CD4-positive, alpha-beta T cell treated with Interleukin-12 subunit alpha and Interleukin-12 subunit beta, for 1 hour (primary cell): ENCODE data around the gene CDIPT.
A peak's percentile ranks its signal among the peaks of the same experiment; 100 is the strongest.
"Not testable (repeated sequence)": the region's sequence is repeated elsewhere in the genome, so short reads cannot be mapped to it uniquely, and the experiment has no call there.

Experiments used
- DNase-seq: peaks from one replicate; pipeline ENCODE4 v3.0.0-alpha.2; 2020

The CDIPT gene

DNA sequence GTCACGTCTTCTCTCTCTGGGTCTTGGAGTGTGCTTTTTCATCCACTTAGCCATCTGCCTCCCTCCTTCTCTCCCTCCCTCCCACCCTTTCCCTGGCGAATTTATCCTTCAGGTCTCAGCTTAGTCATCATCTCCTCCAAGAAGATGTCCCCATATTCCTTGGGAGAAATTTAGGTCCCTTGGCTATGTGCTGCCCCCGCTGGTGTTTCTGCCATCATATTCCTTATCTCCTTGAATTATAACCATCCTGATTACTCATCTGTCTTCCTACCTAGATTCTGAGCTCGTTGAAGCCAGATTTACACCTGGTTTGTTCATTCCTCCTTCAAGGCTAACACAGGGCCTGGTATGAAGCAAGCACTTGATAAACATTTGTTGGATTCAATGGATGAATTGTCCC is 31.3 kb upstream of the CDIPT start:
- no peak for DNase-seq

DNA sequence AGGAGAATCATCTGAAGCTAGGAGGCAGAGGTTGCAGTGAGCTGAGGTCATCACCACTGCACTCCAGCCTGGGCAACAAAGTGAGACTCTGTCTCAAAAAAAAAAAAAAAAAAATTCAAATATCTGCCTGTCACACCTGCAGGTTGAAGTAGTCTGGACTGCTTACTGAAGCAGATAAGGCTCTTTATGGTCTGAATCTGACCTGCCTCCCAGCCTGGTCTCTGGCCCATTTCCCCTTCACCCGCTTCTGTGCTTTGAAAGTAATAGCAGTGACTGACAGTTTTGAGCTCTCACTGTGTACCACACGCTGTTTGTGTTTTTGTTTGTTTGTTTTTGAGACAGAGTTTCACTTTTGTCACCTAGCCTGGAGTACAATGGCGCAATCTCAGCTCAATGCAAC is 30.5 kb upstream of the CDIPT start:
- no peak for DNase-seq

- no peak for DNase-seq
Measured at GRCh38 chr16:29892458-29892813, 29.4 kb upstream of the CDIPT start.

DNA sequence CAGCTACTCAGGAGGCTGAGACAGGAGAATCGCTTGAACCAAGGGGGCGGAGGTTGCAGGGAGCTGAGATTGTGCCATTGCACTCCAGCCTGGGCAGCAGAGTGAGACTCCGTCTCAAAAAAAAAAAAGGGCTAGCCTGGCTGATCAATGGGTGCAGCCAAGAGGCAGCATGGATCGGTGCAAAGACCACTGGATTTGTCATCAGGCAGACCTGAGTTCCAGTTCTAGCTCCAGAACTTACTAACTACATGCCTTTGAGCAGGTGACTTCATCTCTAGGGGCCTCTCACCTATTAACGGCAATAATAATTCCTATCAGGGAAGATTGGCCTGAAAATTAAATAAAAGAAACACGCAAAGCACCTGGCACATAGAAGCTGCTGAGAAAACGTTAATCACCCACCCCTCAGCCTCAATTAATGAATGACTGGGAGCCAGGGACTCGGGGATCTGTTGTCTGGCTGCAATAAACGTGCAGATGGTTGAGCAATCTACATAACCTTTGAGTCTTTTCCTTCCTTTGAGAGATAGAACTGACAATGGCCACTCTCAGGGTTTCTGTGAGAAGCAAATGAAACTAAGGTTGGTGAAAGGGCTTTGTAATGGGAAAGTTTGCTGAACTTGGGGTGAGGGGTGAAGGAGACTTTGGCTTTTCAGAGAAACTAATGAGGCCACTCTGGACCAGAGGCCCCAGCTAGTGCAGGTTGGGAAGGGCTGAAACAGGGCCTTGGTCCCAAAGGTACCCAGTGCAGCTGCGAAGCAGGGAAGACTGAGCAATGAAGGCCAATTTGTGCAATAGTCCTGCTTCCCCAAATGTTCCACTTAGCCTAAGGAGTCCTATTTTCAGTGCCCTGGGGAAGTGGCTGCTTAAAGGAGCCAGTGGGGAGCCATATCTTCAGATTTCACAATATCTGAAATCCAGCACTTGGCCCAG is 28.8 kb upstream of the CDIPT start:
- DNase-seq: no peak

DNA sequence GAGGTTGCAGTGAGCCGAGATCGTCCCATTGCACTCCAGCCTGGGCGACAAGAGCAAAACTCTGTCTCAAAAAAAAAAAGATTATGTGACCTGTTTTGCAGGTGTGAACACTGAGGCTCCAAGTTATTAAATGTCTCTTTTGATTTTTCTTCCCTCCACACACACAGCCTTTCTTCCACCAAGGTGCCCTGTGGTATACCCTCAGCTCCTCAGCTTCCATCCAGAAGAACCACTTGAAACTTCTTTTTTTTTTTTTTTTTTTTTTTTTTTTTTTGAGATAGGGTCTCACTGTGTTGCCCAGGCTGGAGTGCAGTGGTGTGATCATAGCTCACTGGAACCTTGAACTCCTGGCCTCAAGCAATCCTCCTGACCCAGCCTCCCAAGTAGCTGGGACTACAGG is 26.3 kb upstream of the CDIPT start:
- DNase-seq: not testable (repeated sequence)

DNA sequence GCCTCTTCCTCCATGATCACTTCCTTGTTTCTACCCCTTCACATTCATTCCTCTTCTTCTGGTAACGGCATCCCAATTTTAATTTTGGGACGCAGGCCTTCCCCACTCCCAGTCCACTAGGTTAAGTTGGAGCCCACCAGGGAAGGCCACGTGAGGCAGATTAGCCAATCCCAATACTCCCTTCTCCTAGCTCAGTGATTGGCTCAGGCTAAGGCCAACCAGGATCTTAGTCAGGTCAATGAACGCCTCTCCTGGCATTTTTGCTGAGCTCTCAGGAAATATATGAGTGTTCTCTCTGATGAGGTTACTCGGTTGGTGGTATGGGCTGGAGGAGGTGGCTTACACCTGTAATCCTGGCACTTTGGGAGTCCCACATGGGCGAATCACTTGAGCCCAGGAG is 21.0 kb upstream of the CDIPT start:
- no peak for DNase-seq

DNA sequence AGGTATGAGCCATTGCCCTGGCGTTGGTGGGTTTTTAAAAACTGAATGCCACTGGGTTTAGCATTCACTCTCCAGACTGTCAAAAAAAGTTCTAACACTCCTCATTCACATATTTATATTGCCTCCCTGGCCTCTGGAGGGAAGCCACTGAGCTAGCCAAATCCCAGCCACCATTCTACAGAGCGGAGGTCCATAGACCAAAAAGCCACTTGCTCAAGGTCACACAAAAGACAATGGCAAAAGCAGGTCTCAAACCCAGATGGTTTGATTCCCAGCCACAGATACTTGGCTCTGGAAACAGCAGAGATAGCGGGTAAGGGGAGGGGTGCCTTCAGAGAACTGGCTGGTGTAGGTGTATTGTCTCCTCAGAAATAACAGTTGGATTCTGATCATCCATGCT is 18.0 kb upstream of the CDIPT start:
- DNase-seq: no peak

DNA sequence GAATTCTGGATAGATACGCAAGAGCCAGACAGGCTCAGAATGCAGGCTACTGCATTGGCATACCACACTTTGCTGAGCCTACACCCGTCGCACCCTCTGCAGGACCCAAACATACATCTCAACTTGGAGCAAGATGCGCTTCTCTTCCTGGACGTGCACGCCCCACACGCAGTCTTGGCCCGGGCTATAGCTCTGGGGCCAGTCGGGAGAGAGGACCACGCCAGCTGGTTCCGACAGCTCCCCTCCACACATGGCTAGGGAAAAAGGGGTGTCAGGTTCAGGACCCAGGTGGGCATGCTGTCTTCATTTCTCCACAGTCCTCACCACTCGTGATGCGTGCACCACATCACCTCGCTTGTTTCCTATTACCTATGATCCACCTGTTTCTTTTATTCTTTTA is 15.1 kb upstream of the CDIPT start:
- no peak for DNase-seq

- peak; percentile 63 for DNase-seq
Measured at GRCh38 chr16:29877266-29877961, 14.4 kb upstream of the CDIPT start.

- peak; percentile 40 for DNase-seq
Measured at GRCh38 chr16:29876594-29877249, 13.7 kb upstream of the CDIPT start.

DNA sequence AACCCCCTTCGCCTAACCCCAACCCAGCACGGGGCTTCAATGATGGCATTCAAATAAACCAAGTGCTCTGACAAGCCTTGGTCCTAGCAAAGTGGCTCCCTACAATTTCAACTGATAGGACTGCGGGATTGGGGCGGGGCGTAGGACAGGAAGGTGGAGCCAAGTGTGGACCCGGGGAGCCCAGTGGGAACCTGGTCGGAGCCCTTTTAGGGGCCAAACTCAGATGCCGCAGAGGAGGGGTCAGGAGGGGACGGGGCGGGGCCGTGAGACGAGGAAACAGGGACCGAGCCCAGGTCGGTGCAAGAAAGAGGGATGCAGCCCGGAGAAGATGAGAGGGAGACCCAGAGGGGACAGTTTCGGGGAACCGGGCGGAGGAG is 13.2 kb upstream of the CDIPT start:
- DNase-seq: peak; percentile 4

DNA sequence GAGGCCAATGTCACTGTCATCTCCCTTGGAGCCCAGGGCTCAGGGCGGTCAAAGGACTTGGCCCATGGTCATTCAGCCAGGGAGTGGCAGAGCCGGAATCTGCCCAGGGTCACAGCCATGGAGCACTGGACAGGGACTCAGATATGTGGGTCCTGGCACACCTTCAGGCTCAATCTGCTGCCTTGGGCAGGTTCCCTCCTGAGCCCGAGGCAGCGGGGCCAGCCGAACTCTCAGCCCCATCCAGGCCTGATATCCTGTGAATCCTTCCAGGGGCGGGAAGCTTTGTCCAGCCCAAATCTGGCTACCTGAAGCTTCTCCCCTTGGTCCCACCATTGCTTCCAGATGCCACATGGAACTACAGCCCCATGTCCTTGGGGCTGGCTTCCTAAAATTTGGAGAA is 12.2 kb upstream of the CDIPT start:
- DNase-seq: no peak

GRCh38 chr16:29873319-29873718 is 10.3 kb upstream of the CDIPT start:
- no peak for DNase-seq

DNA sequence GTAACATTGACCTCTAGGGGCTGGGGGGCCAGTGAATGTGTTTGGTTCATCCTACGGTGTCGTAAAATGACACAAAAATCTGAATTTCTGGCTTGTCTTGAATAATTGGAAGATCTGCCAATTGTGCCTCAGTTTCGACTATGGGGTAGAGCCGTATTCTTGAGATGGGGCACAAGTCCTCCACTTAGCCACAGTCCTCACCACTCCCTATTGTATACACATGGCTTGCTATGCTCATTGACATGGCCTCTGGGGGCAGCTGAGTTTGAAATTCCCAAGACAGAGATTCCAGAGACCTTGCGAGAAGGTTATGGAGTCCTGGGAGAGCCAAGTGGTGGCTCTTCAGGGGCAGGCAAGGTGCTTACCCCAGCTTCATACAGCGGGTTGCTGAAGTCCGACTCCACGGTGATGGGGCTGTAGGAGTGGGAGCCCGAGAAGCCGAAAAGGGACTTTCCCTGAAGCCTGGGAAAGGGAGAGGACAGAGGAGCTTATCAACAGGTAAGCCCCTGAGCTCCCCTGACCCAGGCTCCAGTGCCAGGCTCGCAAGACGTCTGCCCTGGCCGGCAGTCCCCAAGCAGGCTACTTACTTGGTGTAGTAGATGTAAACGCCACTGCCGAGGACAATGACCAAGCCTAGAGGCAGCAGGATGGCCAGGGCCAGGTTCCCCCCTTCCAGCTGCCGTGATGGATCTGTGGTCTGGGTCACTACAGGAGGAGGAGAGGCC is 9.0 kb upstream of the CDIPT start:
- DNase-seq: no peak

DNA sequence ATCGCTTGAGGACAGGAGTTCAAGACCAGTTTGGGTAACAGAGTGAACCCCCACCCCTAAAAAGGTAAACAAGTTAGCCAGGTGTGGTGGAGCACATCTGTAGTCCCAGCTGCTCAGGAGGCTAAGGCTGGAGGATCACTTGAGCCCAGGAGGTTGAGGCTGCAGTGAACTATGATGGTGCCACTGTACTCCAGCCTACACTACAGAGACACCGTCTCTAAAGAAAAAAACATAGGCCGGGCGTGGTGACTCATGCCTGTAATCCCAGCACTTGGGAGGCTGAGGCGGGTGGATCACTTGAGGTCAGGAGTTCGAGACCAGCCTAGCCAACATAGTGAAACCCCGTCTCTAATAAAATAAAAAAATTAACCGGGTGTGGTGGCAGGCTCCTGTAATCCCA is 6.0 kb upstream of the CDIPT start:
- not testable (repeated sequence) for DNase-seq

DNA sequence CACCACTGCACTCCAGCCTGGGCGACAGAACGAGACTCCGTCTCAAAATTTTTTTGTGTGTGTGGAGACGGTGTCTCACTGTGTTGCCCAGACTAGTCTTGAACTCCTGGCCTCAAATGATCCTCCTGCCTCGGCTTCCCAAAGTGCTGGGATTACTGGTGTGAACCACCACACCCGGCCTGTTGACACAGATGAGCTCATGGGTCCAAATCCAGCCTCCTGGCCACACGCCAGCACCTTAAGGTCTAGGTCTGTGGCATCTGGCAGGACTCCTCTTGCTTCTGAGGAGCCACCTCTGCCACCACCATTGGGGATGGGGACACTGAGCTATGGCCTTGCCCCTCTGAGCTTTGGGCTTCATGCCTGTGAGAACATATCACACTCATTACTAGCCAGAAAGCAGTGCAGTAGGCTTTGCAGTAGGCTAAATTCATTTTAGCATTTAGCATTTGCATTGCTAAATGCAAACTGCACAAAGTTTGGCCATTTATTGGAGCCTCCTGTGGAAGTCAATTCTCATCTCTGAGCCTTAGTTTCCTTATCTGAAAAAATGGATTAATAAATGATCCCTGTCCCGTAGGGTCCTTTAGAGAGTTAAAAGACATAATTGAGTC is 5.5 kb upstream of the CDIPT start:
- DNase-seq: no peak

GRCh38 chr16:29864205-29864604 is 1.2 kb upstream of the CDIPT start:
- no peak for DNase-seq

GRCh38 chr16:29863669-29863984 is 601 bp upstream of the CDIPT start:
- DNase-seq: no peak

GRCh38 chr16:29862383-29862883 is 593 bp downstream of the CDIPT start:
- DNase-seq: no peak

GRCh38 chr16:29860218-29860617 is 2.8 kb downstream of the CDIPT start:
- no peak for DNase-seq

DNA sequence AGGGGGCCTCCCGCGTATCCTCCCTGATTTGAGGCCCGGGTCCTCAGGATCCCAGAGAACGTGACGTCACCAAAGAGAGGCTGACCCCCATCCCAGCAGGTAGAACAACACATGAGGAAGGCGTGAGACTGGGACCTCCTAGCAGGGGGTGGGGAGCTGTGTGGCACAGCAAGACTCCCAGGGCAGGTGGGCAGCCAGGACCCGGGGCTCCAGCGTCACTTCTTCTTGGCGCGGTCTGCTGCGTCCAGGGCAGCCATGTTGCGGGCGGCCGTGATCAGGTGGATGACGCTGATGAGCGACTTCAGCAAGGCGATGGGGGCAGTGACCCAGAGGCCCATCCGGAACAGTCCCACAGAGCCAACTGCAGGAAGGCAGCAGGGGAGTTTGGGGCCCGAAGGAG is 4.1 kb downstream of the CDIPT start:
- DNase-seq: no peak

GRCh38 chr16:29858149-29858849 is 4.7 kb downstream of the CDIPT start:
- no peak for DNase-seq
